RWPE2 (cell line): ENCODE results near the gene DNA2.
A peak's percentile ranks its signal among the peaks of the same experiment; 100 is the strongest.
"Not testable (repeated sequence)": the region's sequence is repeated elsewhere in the genome, so short reads cannot be mapped to it uniquely, and the experiment has no call there.

ENCODE experiments used
- ATAC-seq: fragments of 200-7000 bp; cut with Tn5 transposase; 3 replicates; pipeline ENCODE4 v1.9.1; 2021; ENCODE audit warnings: low read depth
- DNase-seq: peaks from one replicate; pipeline ENCODE4 v3.0.0-alpha.2; 2020; ENCODE audit warnings: low spot score
- H3K27ac ChIP-seq: fragments of 450-650 bp; 2 replicates; pipeline ENCODE4 v1.5.1; 2017; ENCODE audit warnings: mild to moderate bottlenecking; ENCODE audit not compliant: poor library complexity, severe bottlenecking
- H3K27me3 ChIP-seq: fragments of 250-450 bp; sonication (Bioruptor Pico); 2 replicates; pipeline ENCODE4 v1.5.1; 2021; ENCODE audit warnings: mild to moderate bottlenecking, moderate library complexity; ENCODE audit not compliant: insufficient read depth, poor library complexity, severe bottlenecking
- H3K36me3 ChIP-seq: fragments of 250-450 bp; sonication (Bioruptor Pico); 2 replicates; pipeline ENCODE4 v1.5.1; 2020; ENCODE audit warnings: low read depth, mild to moderate bottlenecking, moderate library complexity
- H3K4me1 ChIP-seq: fragments of 250-450 bp; sonication (Bioruptor Pico); 2 replicates; pipeline ENCODE4 v1.5.1; 2021; ENCODE audit warnings: mild to moderate bottlenecking, moderate library complexity; ENCODE audit not compliant: insufficient read depth, poor library complexity, severe bottlenecking
- H3K4me3 ChIP-seq: fragments of 250-450 bp; sonication (Bioruptor Pico); 2 replicates; pipeline ENCODE4 v1.5.1; 2021; ENCODE audit warnings: mild to moderate bottlenecking, moderate library complexity; ENCODE audit not compliant: severe bottlenecking
- H3K9me3 ChIP-seq: fragments of 250-450 bp; sonication (Bioruptor Pico); 2 replicates; pipeline ENCODE4 v1.5.1; 2021; ENCODE audit warnings: mild to moderate bottlenecking, moderate library complexity; ENCODE audit not compliant: severe bottlenecking
- CTCF ChIP-seq: fragments of 450-650 bp; IDR thresholded peaks from one replicate; pipeline ENCODE4 v1.5.1; 2017; ENCODE audit warnings: mild to moderate bottlenecking, moderate library complexity; ENCODE audit not compliant: poor library complexity, severe bottlenecking

Gene DNA2

GRCh38 chr10:68471586-68472408 lies at the start of gene DNA2:
Gene DNA2 (minus strand): TSS chr10:68471973. CDS start chr10:68471864, 109 bp downstream.
- Histone ChIP-seq H3K27me3 (no peaks in the 10 kb centered on the region), H3K36me3 (peaks cover 37% of the 10 kb centered on the region), H3K27ac (peak within 1 kb of the TSS; percentile 87), H3K4me3 (peak within 1 kb of the TSS; percentile 45), H3K9me3 (no peaks in the 10 kb centered on the region), H3K4me1 (peaks cover 6% of the 10 kb centered on the region)
- DNase-seq (peak; percentile 71), ATAC-seq (peak; percentile 82)
- no peak for TF ChIP-seq CTCF

GRCh38 chr10:68518609-68519008 lies 46.8 kb upstream of the DNA2 start:
- H3K27ac ChIP-seq, H3K36me3 ChIP-seq, H3K9me3 ChIP-seq, DNase-seq, H3K27me3 ChIP-seq, H3K4me1 ChIP-seq, ATAC-seq, H3K4me3 ChIP-seq: not testable (repeated sequence)

GRCh38 chr10:68517188-68517587 lies 45.4 kb upstream of the DNA2 start:
- Histone ChIP-seq H3K4me1 (no peaks in the 10 kb centered on the region), H3K4me3 (no peak overlapping the region), H3K27me3 (no peaks in the 10 kb centered on the region), H3K27ac (no peak overlapping the region), H3K9me3 (no peaks in the 10 kb centered on the region), H3K36me3 (peaks cover 4% of the 10 kb centered on the region; the same call in 1 of the 2 replicates)
- ATAC-seq, result no peak
- no peak for DNase-seq
- TF ChIP-seq CTCF, result no peak

DNA sequence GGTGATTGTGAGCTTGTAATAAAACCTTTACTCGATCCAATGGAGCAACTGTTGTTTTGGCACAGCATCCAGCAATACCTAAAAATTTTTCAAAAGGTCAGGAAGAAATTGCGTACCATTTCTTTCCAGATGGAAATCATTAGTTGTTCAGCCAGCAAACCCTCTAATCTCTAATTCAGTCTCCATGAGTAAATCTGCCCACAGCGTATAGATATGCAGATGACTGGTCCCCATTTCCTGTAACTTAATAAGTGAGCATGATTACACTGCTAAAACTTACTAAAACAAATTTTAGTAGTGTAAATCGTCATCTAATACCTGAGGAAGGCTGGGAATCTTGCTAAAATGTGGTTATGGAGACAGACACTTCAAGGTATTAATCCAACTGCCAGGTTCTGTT lies 45.0 kb upstream of the DNA2 start:
- H3K4me3 ChIP-seq, result no peak overlapping the region
- DNase-seq (no peak), ATAC-seq (no peak)
- TF ChIP-seq CTCF, result no peak
- H3K27ac ChIP-seq, result no peak overlapping the region
- H3K9me3 ChIP-seq, result no peaks in the 10 kb centered on the region
- H3K4me1 ChIP-seq, result no peaks in the 10 kb centered on the region
- H3K27me3 ChIP-seq, result no peaks in the 10 kb centered on the region
- H3K36me3 ChIP-seq, result peaks cover 4% of the 10 kb centered on the region; the same call in 1 of the 2 replicates

DNA sequence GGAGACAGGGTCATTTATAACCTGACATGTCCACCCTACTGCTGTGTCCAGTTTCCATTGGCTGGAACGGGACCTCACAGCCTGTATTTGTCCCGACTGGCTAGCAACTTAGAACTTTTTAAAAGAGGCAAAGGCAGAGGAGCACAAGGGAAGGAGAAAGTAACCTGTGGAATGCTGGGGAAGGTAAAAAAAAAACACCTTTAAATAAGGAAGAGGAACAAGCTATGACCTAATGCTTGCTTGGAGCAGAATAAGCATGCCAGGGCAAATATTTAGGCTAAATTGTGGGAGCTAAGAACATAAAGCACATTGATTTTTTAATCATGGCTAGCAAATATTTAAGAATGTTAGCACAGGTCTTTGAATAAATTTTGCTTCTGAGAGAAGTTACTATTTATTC lies 44.4 kb upstream of the DNA2 start:
- not testable (repeated sequence) for H3K9me3 ChIP-seq, H3K36me3 ChIP-seq, DNase-seq, H3K27ac ChIP-seq, H3K27me3 ChIP-seq, H3K4me3 ChIP-seq, ATAC-seq, H3K4me1 ChIP-seq

DNA sequence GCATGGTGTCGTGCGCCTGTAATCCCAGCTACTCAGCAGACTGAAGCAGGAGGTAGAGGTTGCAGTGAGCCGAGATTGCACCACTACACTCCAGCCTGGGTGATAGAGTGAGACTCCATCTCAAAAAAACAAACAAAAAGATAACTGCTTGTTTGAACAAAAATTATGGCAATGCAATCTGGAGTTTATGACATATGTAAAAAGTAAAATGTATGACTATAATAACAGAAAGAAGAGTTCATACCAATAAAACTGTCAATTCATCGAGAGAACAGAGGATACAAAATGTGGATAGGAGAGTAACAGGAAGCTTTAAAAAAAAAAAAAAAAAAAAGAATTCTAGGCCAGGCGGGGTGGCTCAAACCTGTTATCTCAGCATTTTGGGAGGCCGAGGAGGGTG lies 36.3 kb upstream of the DNA2 start:
- no peak for TF ChIP-seq CTCF
- H3K4me3 ChIP-seq, result no peak overlapping the region
- peaks cover 20% of the 10 kb centered on the region for H3K36me3 ChIP-seq
- ATAC-seq (no peak), DNase-seq (no peak)
- no peak overlapping the region for H3K27ac ChIP-seq
- H3K27me3 ChIP-seq, result no peaks in the 10 kb centered on the region
- no peaks in the 10 kb centered on the region for H3K4me1 ChIP-seq
- no peaks in the 10 kb centered on the region for H3K9me3 ChIP-seq
